K562 (cell line): ENCODE measurements around the gene PHF21B.

Experiments used
- CREB5 ChIP-seq: fragments of 250-450 bp; sonication (Bioruptor Pico); IDR thresholded peaks from 2 replicates; pipeline ENCODE4 v1.5.0; 2020; ENCODE audit warnings: mild to moderate bottlenecking
- KDM5B ChIP-seq: fragments of 200-600 bp; sonication (generic); IDR thresholded peaks from 2 replicates; pipeline ENCODE4 v1.6.1; 2012; ENCODE audit warnings: low read depth, mild to moderate bottlenecking, moderate library complexity, low read length, control low read depth, inconsistent platforms; ENCODE audit not compliant: insufficient replicate concordance
- ZNF740 ChIP-seq, 3 experiments: fragments of 200-800 bp in 1 of 3; sonication (Bioruptor generic) in 1 of 3; sonication (generic) in 1 of 3; formaldehyde crosslinking in 1 of 3; IDR thresholded peaks; 2 replicates each; pipeline versions ENCODE4 v1.6.1 to v1.8.0; 2016 to 2022; ENCODE audit warnings: mild to moderate bottlenecking in 2 of 3, missing compliant biosample characterization in 2 of 3, missing genetic modification characterization in 2 of 3, missing genetic modification reagents in 1 of 3

GRCh38 chr22:44936201-44936600 lies 73.6 kb downstream of the PHF21B start:
- TF ChIP-seq ZNF740 (CRISPR knock-in tag; IDR thresholded peaks at IDR 0.05) (no peak), ZNF740 (tag; IDR thresholded peaks at IDR 0.05) (no peak), KDM5B (no peak), CREB5 (CRISPR knock-in tag) (no peak)
